DND-41 (cell line): ENCODE measurements around the gene ASPN.

Source experiments
- EZH2 ChIP-seq: IDR thresholded peaks from 3 replicates; pipeline ENCODE4 v1.6.1; 2012; ENCODE audit warnings: borderline replicate concordance, low read depth, mild to moderate bottlenecking, moderate library complexity, low read length, inconsistent platforms; ENCODE audit not compliant: severe bottlenecking
- TF ChIP-seq, protein P1 (sequence below): IDR thresholded peaks from 2 replicates; pipeline ENCODE4 v1.5.1; 2012; ENCODE audit warnings: borderline replicate concordance, low read length, moderate library complexity, mild to moderate bottlenecking; ENCODE audit not compliant: poor library complexity, severe bottlenecking; ENCODE audit errors: extremely low read depth

DNA sequence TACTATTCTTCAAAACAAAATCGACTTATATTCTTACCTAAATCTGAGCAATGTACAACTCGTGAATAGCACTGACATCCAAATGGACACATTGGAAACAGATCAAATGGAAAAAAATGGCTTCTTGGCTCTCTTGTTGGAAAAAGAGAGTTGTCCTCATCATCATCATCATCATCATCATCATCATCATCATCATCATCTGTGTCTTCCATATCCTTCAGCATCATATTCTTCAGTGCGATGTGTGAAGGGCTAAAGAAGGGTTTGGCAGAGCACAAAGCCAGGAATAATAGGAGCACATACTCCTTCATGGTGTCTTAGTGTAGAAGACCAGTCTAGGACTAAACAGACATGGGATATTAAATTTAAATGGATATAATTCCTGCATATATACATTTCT is 7.7 kb downstream of the ASPN start:
- TF ChIP-seq, protein P1, sequence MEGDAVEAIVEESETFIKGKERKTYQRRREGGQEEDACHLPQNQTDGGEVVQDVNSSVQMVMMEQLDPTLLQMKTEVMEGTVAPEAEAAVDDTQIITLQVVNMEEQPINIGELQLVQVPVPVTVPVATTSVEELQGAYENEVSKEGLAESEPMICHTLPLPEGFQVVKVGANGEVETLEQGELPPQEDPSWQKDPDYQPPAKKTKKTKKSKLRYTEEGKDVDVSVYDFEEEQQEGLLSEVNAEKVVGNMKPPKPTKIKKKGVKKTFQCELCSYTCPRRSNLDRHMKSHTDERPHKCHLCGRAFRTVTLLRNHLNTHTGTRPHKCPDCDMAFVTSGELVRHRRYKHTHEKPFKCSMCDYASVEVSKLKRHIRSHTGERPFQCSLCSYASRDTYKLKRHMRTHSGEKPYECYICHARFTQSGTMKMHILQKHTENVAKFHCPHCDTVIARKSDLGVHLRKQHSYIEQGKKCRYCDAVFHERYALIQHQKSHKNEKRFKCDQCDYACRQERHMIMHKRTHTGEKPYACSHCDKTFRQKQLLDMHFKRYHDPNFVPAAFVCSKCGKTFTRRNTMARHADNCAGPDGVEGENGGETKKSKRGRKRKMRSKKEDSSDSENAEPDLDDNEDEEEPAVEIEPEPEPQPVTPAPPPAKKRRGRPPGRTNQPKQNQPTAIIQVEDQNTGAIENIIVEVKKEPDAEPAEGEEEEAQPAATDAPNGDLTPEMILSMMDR: no peak
- TF ChIP-seq EZH2: no peak
